ENCODE data around the gene PEAK3. TPM values are rescaled to one million over a fixed set of nuclear protein-coding genes. Genes with fewer than 3 reads are reported as not detected.

PEAK3 gene
- total RNA-seq, 1 experiment from 2014 or later: not detected

DNA sequence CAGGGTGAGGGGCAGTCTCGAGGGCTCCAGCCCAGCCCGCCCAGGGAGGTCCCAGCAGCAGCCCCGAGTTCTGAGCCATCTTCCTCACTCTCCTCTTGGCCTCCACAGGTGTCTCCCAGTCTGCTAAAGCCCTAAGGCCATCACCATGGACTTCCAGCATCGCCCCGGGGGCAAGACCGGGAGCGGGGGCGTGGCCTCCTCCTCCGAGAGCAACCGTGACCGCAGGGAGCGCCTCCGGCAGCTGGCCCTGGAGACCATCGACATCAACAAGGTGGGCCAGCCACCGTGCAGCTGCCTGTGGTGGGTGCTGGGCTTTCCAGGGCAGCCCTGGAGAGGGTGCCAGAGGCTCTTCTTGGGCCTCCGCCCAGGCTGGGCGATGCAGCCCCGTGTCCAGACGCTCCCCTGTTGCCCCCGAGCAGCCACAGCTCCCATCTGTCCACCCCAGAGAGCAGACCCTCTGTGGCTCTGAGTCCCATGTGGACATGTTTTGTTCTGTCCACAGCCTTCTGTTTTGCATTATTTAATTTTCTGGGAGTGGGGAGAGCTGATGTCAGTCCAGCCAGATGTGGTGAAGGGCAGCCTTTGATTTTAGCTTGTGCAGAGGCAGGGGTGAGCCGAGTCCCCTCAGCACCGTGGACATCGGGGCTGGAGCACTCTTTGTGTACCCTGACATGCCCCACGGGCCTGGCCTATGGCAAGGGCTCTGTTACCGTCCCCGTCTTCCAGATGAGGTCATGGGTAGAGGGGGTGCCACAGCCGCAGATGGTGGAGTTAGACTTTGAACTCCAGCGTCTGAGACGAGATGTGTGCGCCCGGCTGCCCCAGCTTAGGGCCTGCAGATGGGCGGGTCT, 38.5 kb downstream of the PEAK3 start:
- no peak for DNase-seq (ENCODE audit: low read depth in 1 of 2, low spot score in 2 of 2)
- Histone ChIP-seq H3K4me1 (replicated peaks) (peaks cover 19% of the 10 kb centered on the region), H3K36me3 (peaks cover 82% of the 10 kb centered on the region), H3K9me3 (replicated peaks) (no peaks in the 10 kb centered on the region; the same call in 1 of the 2 replicates), H3K27ac (no peak overlapping the region), H3K27me3 (replicated peaks) (no peaks in the 10 kb centered on the region), H3K4me3 (no peak overlapping the region)

GRCh38 chr19:2242816-2243215, 39.2 kb downstream of the PEAK3 start:
- Histone ChIP-seq H3K4me3 (no peak overlapping the region), H3K9me3 (replicated peaks) (no peaks in the 10 kb centered on the region; the same call in 1 of the 2 replicates), H3K27me3 (replicated peaks) (no peaks in the 10 kb centered on the region), H3K4me1 (replicated peaks) (peaks cover 26% of the 10 kb centered on the region), H3K36me3 (peaks cover 86% of the 10 kb centered on the region), H3K27ac (no peak overlapping the region)
- no peak for DNase-seq (ENCODE audit: low read depth in 1 of 2, low spot score in 2 of 2)

DNA sequence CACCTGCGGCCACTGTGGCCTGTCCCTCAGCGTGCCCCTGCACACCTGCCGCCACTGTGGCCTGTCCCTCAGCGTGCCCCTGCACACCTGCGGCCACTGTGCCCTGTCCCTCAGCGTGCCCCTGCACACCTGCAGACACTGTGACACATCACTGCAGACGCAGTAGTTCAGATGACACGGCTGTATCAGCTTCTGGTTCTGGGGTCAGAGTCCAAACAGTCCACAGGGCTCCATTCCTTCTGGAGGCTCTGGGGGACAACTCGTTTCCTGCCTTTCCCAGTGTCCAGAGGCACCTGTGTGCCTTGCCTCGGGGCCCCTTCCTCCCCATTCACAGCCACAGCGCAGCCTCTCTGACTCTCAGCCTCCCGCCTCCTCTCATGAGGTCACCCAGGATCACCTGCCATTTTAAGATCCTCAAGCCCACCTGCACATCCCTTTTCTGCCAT, 39.9 kb downstream of the PEAK3 start:
- H3K36me3 ChIP-seq: peaks cover 87% of the 10 kb centered on the region
- no peaks in the 10 kb centered on the region; the same call in 1 of the 2 replicates for H3K9me3 ChIP-seq (replicated peaks)
- no peak for DNase-seq (ENCODE audit: low read depth in 1 of 2, low spot score in 2 of 2)
- H3K4me3 ChIP-seq: no peak overlapping the region
- no peak overlapping the region for H3K27ac ChIP-seq
- peaks cover 32% of the 10 kb centered on the region for H3K4me1 ChIP-seq (replicated peaks)
- no peaks in the 10 kb centered on the region for H3K27me3 ChIP-seq (replicated peaks)

- no peaks in the 10 kb centered on the region for H3K27me3 ChIP-seq (replicated peaks)
- DNase-seq (ENCODE audit: low read depth in 1 of 2, low spot score in 2 of 2): no peak
- H3K36me3 ChIP-seq: peaks cover 81% of the 10 kb centered on the region
- H3K9me3 ChIP-seq (replicated peaks): no peaks in the 10 kb centered on the region; the same call in 1 of the 2 replicates
- H3K27ac ChIP-seq: no peak overlapping the region
- H3K4me1 ChIP-seq (replicated peaks): peaks cover 32% of the 10 kb centered on the region
- no peak overlapping the region for H3K4me3 ChIP-seq
Measured at GRCh38 chr19:2240881-2241760, 40.9 kb downstream of the PEAK3 start.

DNA sequence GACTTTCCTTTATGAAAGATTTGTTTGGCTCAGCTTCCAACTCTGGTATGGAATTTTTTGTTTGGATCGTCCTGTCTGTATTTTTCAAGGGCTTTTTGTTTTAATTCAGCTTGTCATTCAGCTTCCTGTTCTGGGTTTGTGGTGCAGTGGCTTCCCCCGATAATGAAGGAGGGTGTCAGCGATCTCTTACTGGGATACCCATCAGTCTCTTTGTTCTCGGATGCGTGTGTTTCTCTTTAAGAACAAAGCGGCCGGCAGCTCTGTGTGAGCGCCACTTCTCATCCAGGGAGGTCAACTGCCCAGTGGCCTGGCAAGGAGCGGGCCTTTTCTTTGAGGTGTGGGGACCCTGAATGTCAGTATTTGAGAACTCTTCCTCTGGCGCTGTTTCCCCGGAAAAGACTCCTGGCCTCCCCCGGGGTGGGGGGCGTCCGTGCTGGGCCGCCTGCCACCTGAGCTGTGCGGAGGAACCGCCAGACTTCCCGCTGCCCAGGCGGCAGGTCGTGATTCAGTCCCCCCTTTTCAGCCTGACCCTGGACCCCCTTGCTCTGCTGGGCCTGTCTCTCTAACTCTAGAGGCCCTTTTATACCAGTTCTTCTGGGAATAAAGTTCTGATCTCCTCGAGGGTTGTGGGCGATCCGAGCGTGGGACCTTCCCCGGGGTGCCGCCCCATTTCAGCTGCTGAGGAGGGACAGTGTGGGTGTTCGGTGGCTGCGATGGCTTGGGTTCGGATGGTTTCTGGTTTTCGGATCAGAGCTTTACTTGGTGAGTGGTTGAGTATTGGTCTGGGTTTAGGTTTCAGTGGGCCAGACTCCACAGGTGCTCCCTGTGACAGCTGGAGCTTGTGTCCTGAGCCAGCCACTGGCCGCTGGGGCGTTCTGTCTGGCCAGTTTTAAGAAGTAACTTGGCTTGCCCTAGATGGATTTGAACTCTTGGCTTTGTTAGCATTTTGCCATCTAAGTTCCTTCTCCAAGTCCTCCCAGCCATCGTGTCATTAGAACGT, 41.9 kb downstream of the PEAK3 start:
- peak in 1 of 2 experiments; percentile 33 for DNase-seq (ENCODE audit: low read depth in 1 of 2, low spot score in 2 of 2)
- Histone ChIP-seq H3K9me3 (replicated peaks) (no peaks in the 10 kb centered on the region; the same call in 1 of the 2 replicates), H3K4me1 (replicated peaks) (peaks cover 35% of the 10 kb centered on the region), H3K4me3 (peak overlapping the region; percentile 19), H3K36me3 (peaks cover 79% of the 10 kb centered on the region), H3K27me3 (replicated peaks) (no peaks in the 10 kb centered on the region), H3K27ac (no peak overlapping the region)

- no peak overlapping the region for H3K27ac ChIP-seq
- H3K27me3 ChIP-seq (replicated peaks): no peaks in the 10 kb centered on the region
- no peaks in the 10 kb centered on the region; the same call in 1 of the 2 replicates for H3K9me3 ChIP-seq (replicated peaks)
- DNase-seq (ENCODE audit: low read depth in 1 of 2, low spot score in 2 of 2): no peak
- no peak overlapping the region; the same call in 1 of the 2 replicates for H3K4me3 ChIP-seq
- H3K36me3 ChIP-seq: peaks cover 79% of the 10 kb centered on the region
- peaks cover 43% of the 10 kb centered on the region for H3K4me1 ChIP-seq (replicated peaks)
Measured at GRCh38 chr19:2239173-2239572, 42.8 kb downstream of the PEAK3 start.

GRCh38 chr19:2237869-2238153, 44.2 kb downstream of the PEAK3 start:
- no peak for DNase-seq (ENCODE audit: low read depth in 1 of 2, low spot score in 2 of 2)

DNA sequence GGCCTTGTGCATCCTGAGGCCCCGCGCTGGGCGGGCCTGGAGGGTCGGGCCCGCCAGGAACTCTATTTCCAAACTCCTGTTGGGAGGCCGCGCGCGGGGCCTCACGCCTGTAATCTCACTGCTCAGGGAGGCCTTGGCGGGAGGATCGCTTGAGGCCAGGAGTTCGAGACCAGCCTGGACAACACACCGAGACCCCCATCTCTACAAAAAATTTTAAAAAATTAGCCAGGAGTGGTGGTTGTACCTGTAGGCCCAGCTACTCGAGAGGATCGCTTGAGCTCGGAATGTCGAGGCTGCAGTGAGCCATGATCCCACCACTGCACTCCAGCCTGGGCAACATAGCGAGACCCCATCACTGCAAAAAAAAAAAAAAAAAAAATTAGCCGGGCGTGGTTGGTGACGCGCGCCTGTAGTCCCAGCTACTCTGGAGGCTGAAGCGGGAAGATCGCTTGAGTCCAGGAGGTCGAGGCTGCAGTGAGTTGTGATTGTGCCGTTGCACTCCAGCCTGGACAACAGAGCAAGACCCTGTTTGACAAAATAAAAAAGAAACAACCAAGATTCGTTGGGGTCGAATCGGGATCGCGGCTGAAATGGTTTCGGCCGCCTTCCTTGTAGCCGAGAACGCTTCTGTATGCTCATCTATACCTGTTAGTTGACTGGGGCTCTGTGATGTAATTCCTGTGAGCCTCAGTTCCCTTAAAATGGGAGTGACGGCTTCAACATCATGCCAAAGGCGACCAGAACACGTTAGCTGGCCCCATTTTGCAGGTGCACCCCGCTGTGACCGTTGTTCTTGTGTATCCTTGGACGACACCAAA, 44.7 kb downstream of the PEAK3 start:
- H3K9me3 ChIP-seq (replicated peaks): no peaks in the 10 kb centered on the region
- no peaks in the 10 kb centered on the region for H3K27me3 ChIP-seq (replicated peaks)
- peaks cover 79% of the 10 kb centered on the region for H3K36me3 ChIP-seq
- H3K27ac ChIP-seq: peak overlapping the region; percentile 86
- no peak for DNase-seq (ENCODE audit: low read depth in 1 of 2, low spot score in 2 of 2)
- H3K4me3 ChIP-seq: peak overlapping the region; percentile 74
- H3K4me1 ChIP-seq (replicated peaks): peaks cover 43% of the 10 kb centered on the region

More at GRCh38 chr19:2237869-2238153, 44.2 kb downstream of the PEAK3 start:
- peaks cover 79% of the 10 kb centered on the region for H3K36me3 ChIP-seq
- no peaks in the 10 kb centered on the region; the same call in 1 of the 2 replicates for H3K9me3 ChIP-seq (replicated peaks)
- H3K27ac ChIP-seq: no peak overlapping the region
- peaks cover 43% of the 10 kb centered on the region for H3K4me1 ChIP-seq (replicated peaks)
- H3K4me3 ChIP-seq: peak overlapping the region; percentile 74
- no peaks in the 10 kb centered on the region for H3K27me3 ChIP-seq (replicated peaks)

GRCh38 chr19:2236314-2237050, 45.5 kb downstream of the PEAK3 start, which contains the start of the genes PLEKHJ1 and SF3A2:
Gene PLEKHJ1 (minus strand): TSS chr19:2236329. CDS start chr19:2236248, 81 bp downstream.
Gene SF3A2 (plus strand): TSS chr19:2236824. CDS start chr19:2243419, 6,595 bp downstream.
- peak; percentile 98 to 100 for DNase-seq (ENCODE audit: low read depth in 1 of 2, low spot score in 2 of 2)

DNA sequence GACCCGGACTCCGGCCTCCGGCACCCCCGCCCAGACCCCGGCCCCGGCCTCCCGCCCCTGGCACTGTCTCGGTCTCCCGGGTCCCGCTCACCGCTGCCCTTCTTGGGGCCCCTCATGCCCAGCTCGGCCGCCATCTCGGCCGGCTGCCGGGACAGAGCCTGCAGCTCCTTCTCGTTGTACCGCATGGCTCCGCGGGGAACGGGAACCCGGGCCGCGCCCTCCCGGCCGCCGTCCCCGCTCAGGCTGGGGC, 46.0 kb downstream of the PEAK3 start:
- H3K27me3 ChIP-seq (replicated peaks): no peaks in the 10 kb centered on the region
- peaks cover 78% of the 10 kb centered on the region for H3K36me3 ChIP-seq
- H3K4me1 ChIP-seq (replicated peaks): peaks cover 43% of the 10 kb centered on the region
- H3K4me3 ChIP-seq: peak overlapping the region; percentile 74
- H3K9me3 ChIP-seq (replicated peaks): no peaks in the 10 kb centered on the region
- DNase-seq (ENCODE audit: low read depth in 1 of 2, low spot score in 2 of 2): no peak
- H3K27ac ChIP-seq: peak overlapping the region; percentile 86

More at GRCh38 chr19:2236314-2237050, 45.5 kb downstream of the PEAK3 start, which contains the start of the genes PLEKHJ1 and SF3A2:
- H3K4me3 ChIP-seq: peak within 1 kb of the TSS; percentile 74
- H3K36me3 ChIP-seq: peaks cover 77% of the 10 kb centered on the region
- peaks cover 43% of the 10 kb centered on the region for H3K4me1 ChIP-seq (replicated peaks)
- peak within 1 kb of the TSS; percentile 86 for H3K27ac ChIP-seq
- H3K27me3 ChIP-seq (replicated peaks): no peaks in the 10 kb centered on the region
- no peaks in the 10 kb centered on the region for H3K9me3 ChIP-seq (replicated peaks)

- Histone ChIP-seq H3K27ac (peak overlapping the region; percentile 86), H3K4me3 (peak overlapping the region; percentile 74), H3K36me3 (peaks cover 78% of the 10 kb centered on the region), H3K27me3 (replicated peaks) (no peaks in the 10 kb centered on the region), H3K4me1 (replicated peaks) (peaks cover 43% of the 10 kb centered on the region), H3K9me3 (replicated peaks) (no peaks in the 10 kb centered on the region)
- peak in 1 of 2 experiments; percentile 48 for DNase-seq (ENCODE audit: low read depth in 1 of 2, low spot score in 2 of 2)
Measured at GRCh38 chr19:2235381-2236063, 46.5 kb downstream of the PEAK3 start.
